ENCODE results near the gene SEMA4D. TPM values are rescaled to one million over a fixed set of nuclear protein-coding genes. Genes with fewer than 3 reads are reported as not detected.

The SEMA4D gene
- total and polyA plus RNA-seq, 2 of the 13 experiments (the other 11 are each of a cell fraction or from before 2014, with no cell fraction given) = 0.13 to 0.16 TPM

DNA sequence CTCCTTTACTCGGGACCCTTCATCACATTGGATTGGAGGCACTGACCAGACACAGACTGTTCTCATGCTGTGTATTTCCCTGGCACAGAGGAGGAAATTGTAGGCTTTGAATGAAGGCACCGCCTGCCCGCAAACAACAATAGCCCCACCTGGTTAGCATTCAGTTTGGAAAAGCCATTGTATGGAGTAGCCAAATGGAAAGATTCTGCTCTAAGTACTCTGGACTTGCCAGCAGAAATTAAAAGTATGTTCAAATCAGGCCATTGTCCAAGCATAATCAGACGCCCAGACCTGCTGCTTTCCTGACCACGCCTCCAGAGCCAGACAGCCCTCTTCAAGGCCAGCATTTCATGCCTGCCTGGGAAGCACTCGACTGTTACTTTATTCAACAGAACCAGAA lies 8.0 kb upstream of the SEMA4D start:
- Histone ChIP-seq H4K20me1 (ENCODE audit: insufficient read depth, low read length) (no peaks in the 10 kb centered on the region), H3K4me1 (ENCODE audit: insufficient read depth, low read length) (no peaks in the 10 kb centered on the region), H3K36me3 (replicated peaks in 1 of 2; ENCODE audit: control insufficient read depth in 1 of 2, insufficient read depth in 2 of 2, low read length in 2 of 2) (no peaks in the 10 kb centered on the region), H3K79me2 (ENCODE audit: insufficient read depth, low read length) (no peaks in the 10 kb centered on the region), H3K9ac (ENCODE audit: insufficient read depth, low read depth, low read length) (no peak overlapping the region), H3K4me3 (replicated peaks in 1 of 3; ENCODE audit: insufficient read depth in 1 of 3, low read depth in 2 of 3, low read length in 3 of 3) (no peak overlapping the region), H3K9me3 (ENCODE audit: low read length) (no peaks in the 10 kb centered on the region), H3K27ac (ENCODE audit: extremely low read length, insufficient read depth, low read length) (no peak overlapping the region), H3K27me3 (ENCODE audit: control insufficient read depth in 1 of 2, insufficient read depth in 2 of 2, low read length in 2 of 2) (peaks cover 0 to 15% of the 10 kb centered on the region in 2 experiments; a peak in 1 of 5 replicates), H3K4me2 (ENCODE audit: low read depth, low read length) (no peak overlapping the region), H2AFZ (ENCODE audit: low read length) (no peak overlapping the region)
- intact Hi-C loops (cut with micrococcal nuclease; ENCODE audit: unreplicated experiment) (no loop called here), in situ Hi-C loops (cut with HindIII; ENCODE audit: extremely low pct_ligation_motif_present, low pct_unique_long_range_greater_than_20kb) (no loop called here)
- FAIRE-seq = no peak
- ChIA-PET CTCF (ENCODE audit: low intra/inter-chr PET ratio, low total read pairs) (no interaction called here), POLR2A (no interaction called here)
- DNase-seq (ENCODE audit: low spot score) = no peak
- BruUV-seq (replicated peaks) = no TSS peak
- 35% methylated on average over 6 of the region's 6 CpGs for WGBS (ENCODE audit: low lambda C conversion rate)
- no peak for ATAC-seq
- no peak for TF ChIP-seq NCOA1 (CRISPR knock-in tag; IDR thresholded peaks at IDR 0.05)
- TF ChIP-seq, protein P1, sequence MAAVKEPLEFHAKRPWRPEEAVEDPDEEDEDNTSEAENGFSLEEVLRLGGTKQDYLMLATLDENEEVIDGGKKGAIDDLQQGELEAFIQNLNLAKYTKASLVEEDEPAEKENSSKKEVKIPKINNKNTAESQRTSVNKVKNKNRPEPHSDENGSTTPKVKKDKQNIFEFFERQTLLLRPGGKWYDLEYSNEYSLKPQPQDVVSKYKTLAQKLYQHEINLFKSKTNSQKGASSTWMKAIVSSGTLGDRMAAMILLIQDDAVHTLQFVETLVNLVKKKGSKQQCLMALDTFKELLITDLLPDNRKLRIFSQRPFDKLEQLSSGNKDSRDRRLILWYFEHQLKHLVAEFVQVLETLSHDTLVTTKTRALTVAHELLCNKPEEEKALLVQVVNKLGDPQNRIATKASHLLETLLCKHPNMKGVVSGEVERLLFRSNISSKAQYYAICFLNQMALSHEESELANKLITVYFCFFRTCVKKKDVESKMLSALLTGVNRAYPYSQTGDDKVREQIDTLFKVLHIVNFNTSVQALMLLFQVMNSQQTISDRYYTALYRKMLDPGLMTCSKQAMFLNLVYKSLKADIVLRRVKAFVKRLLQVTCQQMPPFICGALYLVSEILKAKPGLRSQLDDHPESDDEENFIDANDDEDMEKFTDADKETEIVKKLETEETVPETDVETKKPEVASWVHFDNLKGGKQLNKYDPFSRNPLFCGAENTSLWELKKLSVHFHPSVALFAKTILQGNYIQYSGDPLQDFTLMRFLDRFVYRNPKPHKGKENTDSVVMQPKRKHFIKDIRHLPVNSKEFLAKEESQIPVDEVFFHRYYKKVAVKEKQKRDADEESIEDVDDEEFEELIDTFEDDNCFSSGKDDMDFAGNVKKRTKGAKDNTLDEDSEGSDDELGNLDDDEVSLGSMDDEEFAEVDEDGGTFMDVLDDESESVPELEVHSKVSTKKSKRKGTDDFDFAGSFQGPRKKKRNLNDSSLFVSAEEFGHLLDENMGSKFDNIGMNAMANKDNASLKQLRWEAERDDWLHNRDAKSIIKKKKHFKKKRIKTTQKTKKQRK (IDR thresholded peaks at IDR 0.05; ENCODE audit: low read length) = no peak
- no peak for TF ChIP-seq GPN1 (CRISPR knock-in tag; IDR thresholded peaks at IDR 0.05; ENCODE audit: borderline replicate concordance)
- no peak for TF ChIP-seq SNRNP70 (IDR thresholded peaks at IDR 0.05; ENCODE audit: low read depth, low read length)
- no peak for TF ChIP-seq ZNF230 (CRISPR knock-in tag; IDR thresholded peaks at IDR 0.05)
- TF ChIP-seq, protein P2, sequence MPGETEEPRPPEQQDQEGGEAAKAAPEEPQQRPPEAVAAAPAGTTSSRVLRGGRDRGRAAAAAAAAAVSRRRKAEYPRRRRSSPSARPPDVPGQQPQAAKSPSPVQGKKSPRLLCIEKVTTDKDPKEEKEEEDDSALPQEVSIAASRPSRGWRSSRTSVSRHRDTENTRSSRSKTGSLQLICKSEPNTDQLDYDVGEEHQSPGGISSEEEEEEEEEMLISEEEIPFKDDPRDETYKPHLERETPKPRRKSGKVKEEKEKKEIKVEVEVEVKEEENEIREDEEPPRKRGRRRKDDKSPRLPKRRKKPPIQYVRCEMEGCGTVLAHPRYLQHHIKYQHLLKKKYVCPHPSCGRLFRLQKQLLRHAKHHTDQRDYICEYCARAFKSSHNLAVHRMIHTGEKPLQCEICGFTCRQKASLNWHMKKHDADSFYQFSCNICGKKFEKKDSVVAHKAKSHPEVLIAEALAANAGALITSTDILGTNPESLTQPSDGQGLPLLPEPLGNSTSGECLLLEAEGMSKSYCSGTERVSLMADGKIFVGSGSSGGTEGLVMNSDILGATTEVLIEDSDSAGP (CRISPR knock-in tag; IDR thresholded peaks at IDR 0.05; ENCODE audit: borderline replicate concordance) = no peak
- no peak for TF ChIP-seq FOXA1 (IDR thresholded peaks at IDR 0.05)
- TF ChIP-seq FOXA1 (CRISPR knock-in tag; IDR thresholded peaks at IDR 0.05) = no peak
- TF ChIP-seq ADNP (CRISPR knock-in tag; IDR thresholded peaks at IDR 0.05) = no peak
- TF ChIP-seq BHLHE40 (IDR thresholded peaks at IDR 0.05; ENCODE audit: low read length) = no peak
- TF ChIP-seq, protein P3, sequence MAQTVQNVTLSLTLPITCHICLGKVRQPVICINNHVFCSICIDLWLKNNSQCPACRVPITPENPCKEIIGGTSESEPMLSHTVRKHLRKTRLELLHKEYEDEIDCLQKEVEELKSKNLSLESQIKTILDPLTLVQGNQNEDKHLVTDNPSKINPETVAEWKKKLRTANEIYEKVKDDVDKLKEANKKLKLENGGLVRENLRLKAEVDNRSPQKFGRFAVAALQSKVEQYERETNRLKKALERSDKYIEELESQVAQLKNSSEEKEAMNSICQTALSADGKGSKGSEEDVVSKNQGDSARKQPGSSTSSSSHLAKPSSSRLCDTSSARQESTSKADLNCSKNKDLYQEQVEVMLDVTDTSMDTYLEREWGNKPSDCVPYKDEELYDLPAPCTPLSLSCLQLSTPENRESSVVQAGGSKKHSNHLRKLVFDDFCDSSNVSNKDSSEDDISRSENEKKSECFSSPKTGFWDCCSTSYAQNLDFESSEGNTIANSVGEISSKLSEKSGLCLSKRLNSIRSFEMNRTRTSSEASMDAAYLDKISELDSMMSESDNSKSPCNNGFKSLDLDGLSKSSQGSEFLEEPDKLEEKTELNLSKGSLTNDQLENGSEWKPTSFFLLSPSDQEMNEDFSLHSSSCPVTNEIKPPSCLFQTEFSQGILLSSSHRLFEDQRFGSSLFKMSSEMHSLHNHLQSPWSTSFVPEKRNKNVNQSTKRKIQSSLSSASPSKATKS (CRISPR knock-in tag; IDR thresholded peaks at IDR 0.05) = no peak
- TF ChIP-seq HNRNPK (IDR thresholded peaks at IDR 0.05; ENCODE audit: low read depth, low read length, poor library complexity, severe bottlenecking) = no peak
- no peak for TF ChIP-seq SP1 (IDR thresholded peaks at IDR 0.05)
- TF ChIP-seq SP1 (CRISPR knock-in tag; IDR thresholded peaks at IDR 0.05) = no peak
- no peak for TF ChIP-seq ZSCAN21 (CRISPR knock-in tag; IDR thresholded peaks at IDR 0.05; ENCODE audit: borderline replicate concordance)
- TF ChIP-seq FOXC1 (CRISPR knock-in tag; IDR thresholded peaks at IDR 0.05; ENCODE audit: borderline replicate concordance) = no peak
- TF ChIP-seq, protein P4, sequence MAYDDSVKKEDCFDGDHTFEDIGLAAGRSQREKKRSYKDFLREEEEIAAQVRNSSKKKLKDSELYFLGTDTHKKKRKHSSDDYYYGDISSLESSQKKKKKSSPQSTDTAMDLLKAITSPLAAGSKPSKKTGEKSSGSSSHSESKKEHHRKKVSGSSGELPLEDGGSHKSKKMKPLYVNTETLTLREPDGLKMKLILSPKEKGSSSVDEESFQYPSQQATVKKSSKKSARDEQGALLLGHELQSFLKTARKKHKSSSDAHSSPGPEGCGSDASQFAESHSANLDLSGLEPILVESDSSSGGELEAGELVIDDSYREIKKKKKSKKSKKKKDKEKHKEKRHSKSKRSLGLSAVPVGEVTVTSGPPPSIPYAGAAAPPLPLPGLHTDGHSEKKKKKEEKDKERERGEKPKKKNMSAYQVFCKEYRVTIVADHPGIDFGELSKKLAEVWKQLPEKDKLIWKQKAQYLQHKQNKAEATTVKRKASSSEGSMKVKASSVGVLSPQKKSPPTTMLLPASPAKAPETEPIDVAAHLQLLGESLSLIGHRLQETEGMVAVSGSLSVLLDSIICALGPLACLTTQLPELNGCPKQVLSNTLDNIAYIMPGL (CRISPR knock-in tag; IDR thresholded peaks at IDR 0.05; ENCODE audit: borderline replicate concordance in 1 of 2, low read depth in 1 of 2) = no peak
